Left lung (tissue), 10 donors: ENCODE results near the gene EXOC2. TPM values are rescaled to one million over a fixed set of nuclear protein-coding genes. Genes with fewer than 3 reads are reported as not detected.
A peak's percentile ranks its signal among the peaks of the same experiment; 100 is the strongest.

Source experiments
- ATAC-seq: fragments of 200-7000 bp; cut with Tn5 transposase; one replicate; pipeline ENCODE4 v1.9.1; 2020; ENCODE audit warnings: moderate library complexity
- DNase-seq, 4 donors: peaks; one replicate each; pipeline ENCODE4 v3.0.0-alpha.2; 2013 to 2020
- H3K27ac ChIP-seq, 2 donors: fragments of 200-600 bp; sonication (generic) in 1 of 2; one replicate each; pipeline versions ENCODE4 v1.5.0 to v1.8.0; 2020 to 2021
- H3K27me3 ChIP-seq, 2 donors: fragments of 200-600 bp; sonication (generic) in 1 of 2; one replicate each; pipeline versions ENCODE4 v1.5.0 to v1.8.0; 2020 to 2021
- H3K36me3 ChIP-seq, 2 donors: fragments of 200-600 bp; sonication (generic) in 1 of 2; one replicate each; pipeline versions ENCODE4 v1.5.0 to v1.8.0; 2020 to 2021
- H3K4me1 ChIP-seq, 2 donors: fragments of 200-600 bp; one replicate each; pipeline ENCODE4 v1.8.0; 2021
- H3K4me3 ChIP-seq, 2 donors: fragments of 200-600 bp; sonication (generic) in 1 of 2; one replicate each; pipeline versions ENCODE4 v1.5.0 to v1.8.0; 2020 to 2021; ENCODE audit warnings: mild to moderate bottlenecking in 1 of 2
- H3K9me3 ChIP-seq, 2 donors: fragments of 200-600 bp; sonication (generic) in 1 of 2; one replicate each; pipeline versions ENCODE4 v1.5.0 to v1.8.0; 2020 to 2021
- intact Hi-C, 2 donors: fragments of 100-400 bp; cut with DNase I; formaldehyde crosslinking; loops; one replicate each; pipeline versions ENCODE4 v1.11.2 to v1.14.2; 2022
- polyA plus RNA-seq, 6 donors: library from polyadenylated mRNA; unstranded; fragments of 120-200 nt; gene quantifications; one replicate each; pipeline ENCODE4 v1.2.1, GENCODE V29; 2013; ENCODE audit not compliant: insufficient read length in 6 of 6
- total RNA-seq, 2 donors: library from RNA; stranded (reverse); fragmentation: NEBNext Ultra II Directional; extraction: Animal tissue kit (Norgen Biotek cat#: 25700); gene quantifications; one replicate each; pipeline ENCODE4 v1.2.1, GENCODE V29; 2021
- TF ChIP-seq, protein P1 (sequence below), 2 donors: fragments of 200-600 bp; sonication (generic) in 1 of 2; IDR thresholded peaks; one replicate each; pipeline versions ENCODE4 v1.5.0 to v1.8.0; 2021; ENCODE audit warnings: antibody characterized with exemption in 2 of 2
- donor health status: DM: no; HTN: yes; CAD: no.
- donor health status: DM: no; HTN: no; CAD: no.

The EXOC2 gene
- total and polyA plus RNA-seq, 8 donors, result 19.8 to 30.4 (median 28.4) TPM

DNA sequence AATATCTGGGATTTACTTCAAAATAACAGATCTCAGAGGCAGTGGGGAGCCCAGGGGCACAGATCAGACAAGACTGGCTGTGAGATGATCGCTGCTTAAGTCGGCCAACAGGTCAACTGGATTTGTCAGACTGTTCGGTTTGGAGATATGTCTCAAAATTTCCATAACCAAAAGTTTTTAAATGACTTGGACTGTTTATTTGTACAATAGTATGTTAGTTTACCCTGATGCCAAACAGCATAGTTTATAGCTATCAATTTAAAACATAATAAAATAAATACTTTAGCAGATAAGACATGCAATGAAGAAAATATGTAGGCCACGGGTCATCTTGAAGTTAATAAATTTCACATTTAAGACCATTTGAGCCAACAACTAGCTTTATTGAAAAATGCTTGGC is 174.7 kb downstream of the EXOC2 start:
- DNase-seq, result peak in 1 of 4 donors; percentile 4
- peaks cover 0 to 13% of the 10 kb centered on the region in 2 donors for H3K36me3 ChIP-seq
- H3K27ac ChIP-seq, result no peak overlapping the region
- TF ChIP-seq, protein P1, sequence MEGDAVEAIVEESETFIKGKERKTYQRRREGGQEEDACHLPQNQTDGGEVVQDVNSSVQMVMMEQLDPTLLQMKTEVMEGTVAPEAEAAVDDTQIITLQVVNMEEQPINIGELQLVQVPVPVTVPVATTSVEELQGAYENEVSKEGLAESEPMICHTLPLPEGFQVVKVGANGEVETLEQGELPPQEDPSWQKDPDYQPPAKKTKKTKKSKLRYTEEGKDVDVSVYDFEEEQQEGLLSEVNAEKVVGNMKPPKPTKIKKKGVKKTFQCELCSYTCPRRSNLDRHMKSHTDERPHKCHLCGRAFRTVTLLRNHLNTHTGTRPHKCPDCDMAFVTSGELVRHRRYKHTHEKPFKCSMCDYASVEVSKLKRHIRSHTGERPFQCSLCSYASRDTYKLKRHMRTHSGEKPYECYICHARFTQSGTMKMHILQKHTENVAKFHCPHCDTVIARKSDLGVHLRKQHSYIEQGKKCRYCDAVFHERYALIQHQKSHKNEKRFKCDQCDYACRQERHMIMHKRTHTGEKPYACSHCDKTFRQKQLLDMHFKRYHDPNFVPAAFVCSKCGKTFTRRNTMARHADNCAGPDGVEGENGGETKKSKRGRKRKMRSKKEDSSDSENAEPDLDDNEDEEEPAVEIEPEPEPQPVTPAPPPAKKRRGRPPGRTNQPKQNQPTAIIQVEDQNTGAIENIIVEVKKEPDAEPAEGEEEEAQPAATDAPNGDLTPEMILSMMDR (IDR thresholded peaks at IDR 0.05), result no peak
- no peak overlapping the region for H3K4me3 ChIP-seq
- no peaks in the 10 kb centered on the region for H3K4me1 ChIP-seq
- ATAC-seq, result no peak
- peaks cover 0 to 11% of the 10 kb centered on the region in 2 donors for H3K9me3 ChIP-seq
- intact Hi-C loops, result no loop called here
- no peaks in the 10 kb centered on the region for H3K27me3 ChIP-seq

DNA sequence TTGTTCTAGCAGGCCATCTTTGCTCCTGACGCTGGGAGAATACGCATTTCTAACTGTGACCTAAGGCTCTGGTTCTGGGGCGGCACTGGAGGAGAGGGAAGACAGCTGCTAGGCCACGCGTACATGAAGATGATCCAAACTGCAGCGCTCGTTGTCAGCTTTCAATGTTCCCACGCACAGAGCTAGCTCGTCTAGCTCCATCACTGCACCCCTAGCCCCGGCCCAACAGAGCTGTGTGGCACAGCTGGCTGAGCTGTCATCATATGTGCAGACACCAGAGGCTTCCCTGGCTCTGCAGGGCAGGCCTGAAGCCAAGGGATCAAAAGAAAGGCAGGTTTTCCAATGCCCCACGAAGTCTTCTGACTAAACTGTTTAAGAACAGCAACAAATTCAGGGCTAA is 176.7 kb downstream of the EXOC2 start:
- Histone ChIP-seq H3K4me1 (no peaks in the 10 kb centered on the region), H3K9me3 (peaks cover 0 to 10% of the 10 kb centered on the region in 2 donors), H3K27me3 (no peaks in the 10 kb centered on the region), H3K27ac (no peak overlapping the region), H3K4me3 (no peak overlapping the region), H3K36me3 (peaks cover 0 to 7% of the 10 kb centered on the region in 2 donors)
- TF ChIP-seq, protein P1 (IDR thresholded peaks at IDR 0.05), result no peak
- no peak for DNase-seq
- no peak for ATAC-seq
- intact Hi-C loops, result no loop called here

DNA sequence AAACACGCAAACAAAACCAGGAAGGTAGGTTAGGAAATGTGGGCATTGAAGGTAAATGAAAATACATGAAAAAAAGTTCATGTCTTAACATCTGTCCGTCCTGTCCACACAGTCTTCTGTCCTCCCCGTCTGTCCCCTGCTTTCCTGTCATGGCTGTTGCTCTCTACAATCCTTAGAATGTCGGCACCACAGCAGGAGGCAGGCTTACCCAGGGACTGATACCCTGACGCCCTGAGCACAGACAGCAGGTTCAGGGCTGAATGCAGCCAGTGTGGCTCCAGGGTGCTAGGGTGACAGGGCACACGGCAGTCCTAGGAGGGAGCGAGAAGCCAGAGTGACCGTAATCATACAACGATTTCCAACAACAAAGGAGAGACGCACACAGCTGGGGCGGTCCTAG is 177.7 kb downstream of the EXOC2 start:
- intact Hi-C loops, result no loop called here
- Histone ChIP-seq H3K27me3 (no peaks in the 10 kb centered on the region), H3K4me3 (no peak overlapping the region), H3K9me3 (peaks cover 0 to 8% of the 10 kb centered on the region in 2 donors), H3K36me3 (peaks cover 0 to 7% of the 10 kb centered on the region in 2 donors), H3K4me1 (no peaks in the 10 kb centered on the region), H3K27ac (no peak overlapping the region)
- ATAC-seq, result no peak
- no peak for DNase-seq
- TF ChIP-seq, protein P1 (IDR thresholded peaks at IDR 0.05), result no peak

DNA sequence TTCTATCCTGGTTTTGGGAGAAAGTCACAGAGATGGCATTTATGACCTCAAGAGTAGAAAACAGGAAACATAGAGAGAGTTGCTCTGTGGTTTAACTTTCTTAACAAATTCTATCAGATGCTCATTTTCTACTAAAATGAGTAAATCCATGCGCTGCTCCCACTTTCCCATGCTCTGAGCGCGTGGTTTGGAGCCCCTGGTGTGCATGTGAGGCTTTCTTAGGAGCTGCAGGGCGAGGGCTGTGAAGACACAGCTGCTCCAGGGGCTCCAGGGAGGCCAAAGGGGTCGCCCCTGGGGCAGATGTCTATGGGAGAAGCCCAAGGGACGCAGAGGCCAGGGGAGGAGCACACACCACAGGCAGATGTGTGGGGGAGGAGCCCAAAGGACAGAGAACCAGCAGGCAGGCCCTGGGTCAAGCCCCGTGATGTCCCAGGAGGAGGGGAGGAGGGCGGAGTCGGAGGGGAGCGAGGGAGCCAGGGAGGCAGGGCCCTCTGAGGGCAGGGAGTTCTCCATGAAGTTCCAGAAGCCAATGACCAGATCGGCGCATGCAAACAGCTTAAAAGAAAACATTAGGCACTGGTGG is 178.5 kb downstream of the EXOC2 start:
- TF ChIP-seq, protein P1 (IDR thresholded peaks at IDR 0.05), result no peak
- intact Hi-C loops, result no loop called here

DNA sequence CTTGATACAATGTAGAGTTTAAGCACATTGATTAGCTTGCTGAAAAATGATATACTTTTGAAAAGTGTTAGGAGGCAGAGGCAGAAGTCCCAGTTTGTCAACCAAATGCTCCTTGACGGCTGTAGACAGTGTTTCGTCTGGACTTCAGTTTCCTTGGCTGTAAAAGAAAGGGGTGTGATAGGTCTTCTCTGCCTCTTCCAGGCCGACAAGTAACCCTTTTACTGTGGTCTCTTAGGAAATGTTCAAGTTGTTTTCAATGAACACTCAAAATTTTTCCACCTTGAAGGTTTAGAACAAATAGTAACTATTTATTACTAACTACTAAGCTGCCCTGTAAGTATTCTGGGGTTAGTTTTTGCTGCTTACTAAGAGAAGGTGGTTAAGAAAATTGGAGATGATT is 179.0 kb downstream of the EXOC2 start:
- DNase-seq (no peak), ATAC-seq (peak; percentile 89)
- Histone ChIP-seq H3K4me1 (no peaks in the 10 kb centered on the region), H3K27me3 (no peaks in the 10 kb centered on the region), H3K9me3 (peaks cover 0 to 8% of the 10 kb centered on the region in 2 donors), H3K27ac (peak overlapping the region in 1 of 2 donors; percentile 27), H3K4me3 (no peak overlapping the region), H3K36me3 (peaks cover 0 to 7% of the 10 kb centered on the region in 2 donors)
- intact Hi-C loops, result no loop called here
- TF ChIP-seq, protein P1 (IDR thresholded peaks at IDR 0.05), result no peak

More for the DNA sequence above, 178.5 kb downstream of the EXOC2 start:
- Histone ChIP-seq H3K36me3 (peaks cover 0 to 7% of the 10 kb centered on the region in 2 donors), H3K9me3 (peaks cover 0 to 8% of the 10 kb centered on the region in 2 donors), H3K27me3 (no peaks in the 10 kb centered on the region), H3K4me3 (no peak overlapping the region), H3K27ac (peak overlapping the region in 1 of 2 donors; percentile 27), H3K4me1 (no peaks in the 10 kb centered on the region)
- no peak for DNase-seq
- peak; percentile 30 for ATAC-seq
